Body of pancreas (tissue), 4 donors: ENCODE results near the gene RXRG. TPM values are rescaled to one million over a fixed set of nuclear protein-coding genes. Genes with fewer than 3 reads are reported as not detected.
"Not testable (repeated sequence)": the region's sequence is repeated elsewhere in the genome, so short reads cannot be mapped to it uniquely, and the experiment has no call there.

Experiments used
- ATAC-seq: fragments of 150-250 bp; one replicate; pipeline ENCODE4 v1.9.1; 2016
- DNase-seq, 4 donors: peaks; one replicate each; pipeline ENCODE4 v3.0.0-alpha.2; 2019
- H3K27ac ChIP-seq, 4 donors: fragments of 200-600 bp; sonication (generic); 1 replicate in 3 of 4; 2 replicates in 1 of 4; pipeline versions ENCODE4 v1.5.1 to v1.6.1; 2016 to 2019; ENCODE audit warnings: mild to moderate bottlenecking in 1 of 4, mixed read lengths in 1 of 4, moderate library complexity in 1 of 4
- H3K27me3 ChIP-seq, 2 donors: fragments of 200-600 bp; sonication (generic); one replicate each; pipeline ENCODE4 v1.6.0; 2016; ENCODE audit warnings: mild to moderate bottlenecking in 1 of 2
- H3K36me3 ChIP-seq, 2 donors: fragments of 200-600 bp; sonication (generic); replicated peaks in 1 of 2; 2 replicates each; pipeline ENCODE4 v1.5.1; 2016; ENCODE audit warnings: low read depth in 2 of 2; ENCODE audit not compliant: insufficient read depth in 1 of 2
- H3K4me1 ChIP-seq: fragments of 200-600 bp; sonication (generic); one replicate; pipeline ENCODE4 v1.6.0; 2016
- H3K4me3 ChIP-seq, 2 donors: fragments of 200-600 bp; sonication (generic); 1 replicate in 1 of 2; 2 replicates in 1 of 2; pipeline ENCODE4 v1.5.1; 2016 to 2019
- H3K9me3 ChIP-seq, 3 donors: fragments of 200-600 bp; sonication (generic); 1 replicate in 2 of 3; 2 replicates in 1 of 3; pipeline ENCODE4 v1.5.1; 2016
- CTCF ChIP-seq, 7 experiments: fragments of 450-650 bp in 4 of 7; fragments of 200-600 bp in 3 of 7; sonication (generic) in 3 of 7; IDR thresholded peaks; one replicate each; pipeline ENCODE4 v1.5.1; 2016 to 2019; ENCODE audit warnings: antibody characterized with exemption in 7 of 7
- POLR2A ChIP-seq, 3 donors: fragments of 450-650 bp; IDR thresholded peaks; one replicate each; pipeline ENCODE4 v1.6.1; 2016; ENCODE audit warnings: antibody characterized with exemption in 3 of 3, mild to moderate bottlenecking in 2 of 3
- WGBS, 2 donors: methylation state at CpG; one replicate each; pipeline ENCODE4 v1.1.5; 2017; 5-methylcytosine and 5-hydroxymethylcytosine counted together
- intact Hi-C: fragments of 100-400 bp; cut with DNase I; formaldehyde crosslinking; loops from one replicate; pipeline ENCODE4 v1.15.1; 2023
- total RNA-seq, 2 donors: library from RNA; depleted of rRNA; stranded (reverse); fragments of >200 nt; gene quantifications; one replicate each; pipeline ENCODE4 v1.1.0, GENCODE V29; 2016

Gene RXRG
- total RNA-seq, 2 donors from 2014 or later: 2.6 TPM; not detected in 1

DNA sequence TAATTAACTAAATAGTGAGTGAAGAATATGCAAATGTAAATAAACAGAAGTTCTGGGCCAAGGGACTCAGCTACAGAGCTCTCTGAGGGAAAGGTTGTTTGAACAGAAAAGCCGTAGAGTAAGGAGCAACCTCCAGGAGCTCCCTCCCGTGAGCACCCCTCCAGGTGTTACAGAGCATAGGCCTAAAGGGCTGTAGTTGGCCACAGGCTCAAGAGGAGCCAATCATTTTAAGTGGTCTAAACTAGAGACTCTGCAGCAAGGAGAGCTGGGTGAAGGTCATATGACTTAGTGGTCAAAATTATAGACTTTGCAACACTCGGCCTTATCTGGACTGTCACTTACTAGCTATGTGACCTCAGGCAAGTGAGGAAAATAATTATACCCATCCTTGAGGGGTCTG lies 19.1 kb upstream of the RXRG start:
- DNase-seq: no peak
- H3K4me1 ChIP-seq: no peaks in the 10 kb centered on the region
- WGBS, 2 donors: 61 to 62% methylated on average over 3 of the region's 3 CpGs

DNA sequence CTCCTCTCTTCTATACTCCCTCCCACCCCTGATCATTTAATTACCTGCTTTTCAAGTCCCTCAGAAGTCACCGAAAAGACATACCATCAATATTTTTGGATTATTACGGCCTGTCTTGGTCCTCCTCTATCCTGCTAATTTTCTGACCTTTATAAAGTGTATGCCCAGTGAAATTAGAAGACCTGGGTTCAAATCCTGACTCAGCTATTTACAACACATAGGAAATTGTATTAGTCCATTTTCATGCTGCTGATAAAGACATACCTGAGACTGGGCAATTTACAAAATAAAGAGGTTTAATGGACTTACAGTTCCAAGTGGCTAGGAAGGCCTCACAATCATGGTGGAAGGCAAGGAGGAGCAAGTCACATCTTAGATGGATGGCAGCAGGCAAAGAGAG lies 14.8 kb upstream of the RXRG start:
- ATAC-seq, H3K4me3 ChIP-seq, H3K27ac ChIP-seq, H3K4me1 ChIP-seq, H3K9me3 ChIP-seq, intact Hi-C loops, H3K36me3 ChIP-seq, H3K27me3 ChIP-seq, DNase-seq: not testable (repeated sequence)
- WGBS, 2 donors: 85 to 95% methylated on average over 2 of the region's 2 CpGs

More for the DNA sequence above, 19.1 kb upstream of the RXRG start:
- TF ChIP-seq POLR2A (IDR thresholded peaks at IDR 0.05) (no peak), CTCF (IDR thresholded peaks at IDR 0.05) (no peak)
- Histone ChIP-seq H3K4me3 (no peak overlapping the region), H3K9me3 (no peaks in the 10 kb centered on the region), H3K27me3 (no peaks in the 10 kb centered on the region), H3K27ac (no peak overlapping the region), H3K36me3 (no peaks in the 10 kb centered on the region)
- intact Hi-C loops: no loop called here
- no peak for ATAC-seq

DNA sequence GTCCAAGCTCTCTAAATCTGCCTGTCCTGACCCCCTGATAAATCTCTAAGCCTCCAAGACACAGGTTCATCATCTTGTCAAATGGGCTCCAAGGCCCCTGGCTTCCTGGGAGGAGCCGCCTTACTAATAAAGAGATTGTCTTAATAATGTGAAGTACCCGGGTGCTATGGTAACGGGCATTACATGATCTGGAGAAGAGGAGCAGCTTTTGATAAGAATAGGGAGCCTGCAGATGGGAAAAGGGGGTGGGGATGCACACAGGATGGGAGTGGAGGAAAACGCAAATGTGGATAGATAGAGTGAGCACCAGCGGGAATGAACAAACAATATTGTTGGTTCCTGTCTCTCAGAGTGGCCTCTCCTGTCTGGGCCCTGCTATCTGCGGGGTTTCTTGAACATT lies 11.9 kb upstream of the RXRG start:
- intact Hi-C loops: no loop called here
- no peaks in the 10 kb centered on the region for H3K36me3 ChIP-seq
- H3K9me3 ChIP-seq: no peaks in the 10 kb centered on the region
- H3K4me3 ChIP-seq: no peak overlapping the region
- 63 to 68% methylated on average over 6 of the region's 6 CpGs for WGBS, 2 donors
- ATAC-seq: no peak
- TF ChIP-seq CTCF (IDR thresholded peaks at IDR 0.05): no peak
- no peak for TF ChIP-seq POLR2A (IDR thresholded peaks at IDR 0.05)
- H3K27ac ChIP-seq: no peak overlapping the region
- H3K27me3 ChIP-seq: no peaks in the 10 kb centered on the region
- no peak for DNase-seq
- H3K4me1 ChIP-seq: no peaks in the 10 kb centered on the region

DNA sequence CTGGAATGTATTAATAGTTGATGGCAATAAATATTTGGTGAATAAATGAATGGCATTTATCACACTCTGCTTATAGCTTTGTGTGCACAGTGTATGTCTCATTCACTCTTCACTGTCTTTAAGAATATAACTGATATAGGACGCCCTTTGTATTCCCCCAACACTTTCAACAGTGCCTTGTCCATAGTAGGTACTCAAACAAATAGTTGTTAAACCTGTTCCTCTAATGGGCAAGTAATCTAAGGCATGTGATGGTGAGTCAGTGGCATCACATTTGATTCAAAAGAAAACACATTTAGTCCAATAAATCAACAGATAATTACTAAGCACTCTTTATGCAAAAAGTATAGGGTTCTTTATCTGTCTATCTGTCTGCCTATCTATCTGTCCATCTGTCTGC lies 11.2 kb upstream of the RXRG start:
- 55 to 70% methylated on average over 1 of the region's 1 CpG for WGBS, 2 donors
- DNase-seq (no peak), ATAC-seq (no peak)
- H3K9me3 ChIP-seq: no peaks in the 10 kb centered on the region
- no peaks in the 10 kb centered on the region for H3K4me1 ChIP-seq
- TF ChIP-seq POLR2A (IDR thresholded peaks at IDR 0.05): no peak
- no peak for TF ChIP-seq CTCF (IDR thresholded peaks at IDR 0.05)
- no peaks in the 10 kb centered on the region for H3K27me3 ChIP-seq
- intact Hi-C loops: no loop called here
- H3K4me3 ChIP-seq: no peak overlapping the region
- no peaks in the 10 kb centered on the region for H3K36me3 ChIP-seq
- H3K27ac ChIP-seq: no peak overlapping the region

DNA sequence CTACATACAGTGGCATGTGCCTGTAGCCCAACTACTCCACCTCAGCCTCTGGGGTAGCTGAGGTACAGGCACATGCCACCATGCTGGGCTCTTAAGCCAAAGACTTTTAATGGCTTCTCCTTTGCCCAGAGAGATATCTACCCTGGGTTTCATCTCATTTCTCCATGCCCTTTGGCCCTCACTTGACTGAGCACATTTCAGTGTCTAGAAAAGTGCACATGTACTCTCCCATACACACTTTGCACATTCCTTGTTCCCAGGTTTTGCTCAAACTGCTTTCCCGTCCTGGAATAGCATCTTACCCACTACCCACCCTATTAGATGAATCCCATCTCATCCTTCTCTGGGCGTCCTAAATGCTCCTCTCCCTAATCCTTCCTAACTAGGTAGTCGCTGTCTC lies 10.2 kb upstream of the RXRG start:
- TF ChIP-seq CTCF (IDR thresholded peaks at IDR 0.05) (no peak), POLR2A (IDR thresholded peaks at IDR 0.05) (no peak)
- Histone ChIP-seq H3K9me3 (no peaks in the 10 kb centered on the region), H3K36me3 (no peaks in the 10 kb centered on the region), H3K27ac (no peak overlapping the region), H3K4me1 (no peaks in the 10 kb centered on the region), H3K27me3 (no peaks in the 10 kb centered on the region), H3K4me3 (no peak overlapping the region)
- intact Hi-C loops: no loop called here
- ATAC-seq (no peak), DNase-seq (no peak)
- 65 to 73% methylated on average over 3 of the region's 3 CpGs for WGBS, 2 donors
